MCF 10A (cell line): Measurements from ENCODE around the gene RAD51B. TPM values are rescaled to one million over a fixed set of nuclear protein-coding genes. Genes with fewer than 3 reads are reported as not detected.

Experiments used
- BruUV-seq: library from RNA; stranded (reverse); fragments of 400-500 nt; replicated peaks from 2 replicates; lab custom pipeline; 2021; lab: Mats Ljungman, UMichigan
- CTCF ChIA-PET: fragments of 300-600 bp; sonication (Branson Sonifier 250); formaldehyde crosslinking; extraction: SDS; loops from one replicate; lab custom pipeline; 2021; ENCODE audit warnings: antibody characterized with exemption, inconsistent platforms; lab: Yijun Ruan, JAX
- POLR2A ChIA-PET: fragments of 300-600, 350-650 bp; sonication (Branson Sonifier 250); formaldehyde crosslinking; extraction: SDS; loops from one replicate; lab custom pipeline; 2020; ENCODE audit warnings: antibody characterized with exemption, inconsistent platforms; lab: Yijun Ruan, JAX
- DNase-seq: peaks from one replicate; pipeline ENCODE4 v3.0.0-alpha.2; 2018; ENCODE audit not compliant: unreplicated experiment
- H3K27ac Mint-ChIP-seq: one replicate; pipeline ENCODE4 v1.8.0; 2022; ENCODE audit warnings: mild to moderate bottlenecking, low read depth, mixed read lengths; ENCODE audit not compliant: unreplicated experiment
- H3K27me3 Mint-ChIP-seq: one replicate; pipeline ENCODE4 v1.8.0; 2022; ENCODE audit warnings: mixed read lengths; ENCODE audit not compliant: insufficient read depth, unreplicated experiment
- H3K36me3 Mint-ChIP-seq: one replicate; pipeline ENCODE4 v1.8.0; 2022; ENCODE audit warnings: mild to moderate bottlenecking, moderate library complexity, mixed read lengths; ENCODE audit not compliant: insufficient read depth, unreplicated experiment
- H3K4me1 Mint-ChIP-seq: one replicate; pipeline ENCODE4 v1.8.0; 2022; ENCODE audit warnings: mixed read lengths; ENCODE audit not compliant: insufficient read depth, unreplicated experiment
- H3K4me3 Mint-ChIP-seq: one replicate; pipeline ENCODE4 v1.8.0; 2022; ENCODE audit warnings: mild to moderate bottlenecking, moderate library complexity, mixed read lengths; ENCODE audit not compliant: unreplicated experiment
- H3K9me3 Mint-ChIP-seq: one replicate; pipeline ENCODE4 v1.8.0; 2022; ENCODE audit warnings: mixed read lengths; ENCODE audit not compliant: unreplicated experiment
- intact Hi-C: fragments of 100-400 bp; cut with micrococcal nuclease; formaldehyde crosslinking; loops from 2 replicates; pipeline ENCODE4 v1.14.1; 2022
- total RNA-seq: library from RNA; stranded (reverse); gene quantifications from 2 replicates; pipeline ENCODE4 v1.2.3, GENCODE V29; 2022
- TF ChIP-seq, protein P1 (sequence below): fragments of 200-600 bp; IDR thresholded peaks from one replicate; pipeline ENCODE4 v1.8.0; 2022; ENCODE audit warnings: antibody characterized with exemption, mild to moderate bottlenecking; ENCODE audit not compliant: unreplicated experiment

RAD51B gene
- total RNA-seq, 1 experiment from 2014 or later = 14.6 TPM

DNA sequence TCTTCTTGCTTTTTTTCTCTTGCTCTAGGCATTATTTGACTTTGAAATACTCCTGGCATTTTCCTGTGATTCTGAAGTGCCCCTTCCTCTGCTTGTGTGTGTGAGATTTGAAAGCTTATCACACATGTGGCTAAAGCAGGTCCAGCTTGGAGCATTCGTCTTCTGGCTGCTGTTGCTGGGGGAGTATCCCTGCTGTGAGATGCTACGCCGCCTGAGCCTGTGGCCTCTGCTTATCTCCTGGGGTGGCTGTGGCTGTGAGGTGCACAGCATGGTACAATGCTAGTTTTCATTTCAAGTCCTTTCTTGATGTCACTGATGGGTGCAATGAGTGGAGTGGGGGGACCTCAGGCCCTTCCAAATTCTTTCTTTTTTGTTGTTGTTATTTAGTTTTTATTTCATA, 601.5 kb downstream of the RAD51B start:
- CTCF ChIA-PET = interaction anchor here (0.6 kb wide), 1 partner anchor 23 kb away, joined by 3 read pairs; no protein-coding TSS in a partner anchor
- TF ChIP-seq, protein P1, sequence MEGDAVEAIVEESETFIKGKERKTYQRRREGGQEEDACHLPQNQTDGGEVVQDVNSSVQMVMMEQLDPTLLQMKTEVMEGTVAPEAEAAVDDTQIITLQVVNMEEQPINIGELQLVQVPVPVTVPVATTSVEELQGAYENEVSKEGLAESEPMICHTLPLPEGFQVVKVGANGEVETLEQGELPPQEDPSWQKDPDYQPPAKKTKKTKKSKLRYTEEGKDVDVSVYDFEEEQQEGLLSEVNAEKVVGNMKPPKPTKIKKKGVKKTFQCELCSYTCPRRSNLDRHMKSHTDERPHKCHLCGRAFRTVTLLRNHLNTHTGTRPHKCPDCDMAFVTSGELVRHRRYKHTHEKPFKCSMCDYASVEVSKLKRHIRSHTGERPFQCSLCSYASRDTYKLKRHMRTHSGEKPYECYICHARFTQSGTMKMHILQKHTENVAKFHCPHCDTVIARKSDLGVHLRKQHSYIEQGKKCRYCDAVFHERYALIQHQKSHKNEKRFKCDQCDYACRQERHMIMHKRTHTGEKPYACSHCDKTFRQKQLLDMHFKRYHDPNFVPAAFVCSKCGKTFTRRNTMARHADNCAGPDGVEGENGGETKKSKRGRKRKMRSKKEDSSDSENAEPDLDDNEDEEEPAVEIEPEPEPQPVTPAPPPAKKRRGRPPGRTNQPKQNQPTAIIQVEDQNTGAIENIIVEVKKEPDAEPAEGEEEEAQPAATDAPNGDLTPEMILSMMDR = no peak
- BruUV-seq = no TSS peak
- DNase-seq = no peak
- no peak overlapping the region for H3K27ac Mint-ChIP-seq
- H3K4me1 Mint-ChIP-seq = no peaks in the 10 kb centered on the region
- intact Hi-C loops = no loop called here
- POLR2A ChIA-PET = no interaction called here
- no peaks in the 10 kb centered on the region for H3K27me3 Mint-ChIP-seq
- H3K4me3 Mint-ChIP-seq = no peak overlapping the region
- H3K36me3 Mint-ChIP-seq = no peaks in the 10 kb centered on the region
- H3K9me3 Mint-ChIP-seq = peaks cover 1% of the 10 kb centered on the region

DNA sequence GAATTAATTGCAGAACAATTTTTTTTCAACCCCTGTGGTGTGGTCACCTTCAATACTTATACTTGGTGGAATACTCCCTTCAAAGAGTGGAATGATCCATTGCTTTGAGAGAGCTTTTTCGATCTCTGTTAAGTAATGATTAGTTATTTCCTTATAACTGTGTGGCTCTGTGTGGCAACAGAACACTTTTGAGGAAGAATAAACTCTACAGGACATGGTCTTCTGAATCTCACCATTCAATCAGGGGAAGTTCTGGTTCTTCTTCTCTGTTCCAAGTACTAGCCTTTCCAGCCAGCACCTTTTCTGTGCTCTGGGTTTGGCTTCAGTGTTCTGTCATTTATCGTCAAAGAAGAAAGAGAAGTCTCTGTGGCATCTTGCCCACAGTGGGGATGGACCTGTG, 604.1 kb downstream of the RAD51B start:
- Mint-ChIP-seq H3K9me3 (peaks cover 7% of the 10 kb centered on the region), H3K4me1 (no peaks in the 10 kb centered on the region), H3K27me3 (no peaks in the 10 kb centered on the region), H3K36me3 (no peaks in the 10 kb centered on the region), H3K27ac (no peak overlapping the region), H3K4me3 (no peak overlapping the region)
- TF ChIP-seq, protein P1 = no peak
- POLR2A ChIA-PET = interaction anchor here (1.5 kb wide), 1 partner anchor 19 kb away, joined by 3 read pairs; no protein-coding TSS in a partner anchor
- no TSS peak for BruUV-seq
- CTCF ChIA-PET = interaction anchor here (1.1 kb wide), 1 partner anchor 394 kb away, joined by 3 read pairs; no protein-coding TSS in a partner anchor
- intact Hi-C loops = no loop called here
- no peak for DNase-seq

DNA sequence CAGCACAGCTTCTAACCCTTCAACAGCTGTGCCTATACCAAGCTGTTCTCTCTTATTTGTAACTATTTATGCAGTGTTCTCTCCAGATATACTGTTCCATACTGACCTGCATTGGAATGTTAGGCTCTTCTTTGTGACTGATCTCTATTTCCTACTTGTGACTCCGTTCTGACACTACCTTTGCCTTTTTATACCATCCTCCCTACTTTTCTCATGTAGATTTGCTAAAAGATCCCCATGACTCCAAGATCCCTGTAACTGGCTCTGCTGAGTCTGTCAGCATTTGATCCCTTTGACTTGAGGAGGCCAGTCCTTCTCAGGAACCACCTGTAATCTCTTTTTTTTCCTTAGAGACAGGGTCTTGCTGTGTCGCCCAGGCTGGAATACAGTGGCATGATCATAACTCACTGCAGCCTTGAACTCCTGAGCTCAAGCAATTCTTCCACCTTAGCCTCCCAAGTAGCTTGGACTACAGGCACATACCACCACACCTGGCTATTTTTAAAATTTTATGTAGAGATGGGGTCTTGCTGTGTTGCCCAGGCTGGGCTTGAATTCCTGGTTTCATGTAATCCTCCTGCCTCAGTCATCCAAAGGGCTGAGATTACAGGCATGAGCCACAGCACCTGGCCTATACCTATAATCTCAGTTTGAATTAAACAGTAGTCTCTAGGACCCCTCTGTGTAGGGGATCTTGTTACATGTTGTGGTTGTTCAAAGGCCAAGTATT, 605.0 kb downstream of the RAD51B start:
- ChIA-PET POLR2A (no interaction called here), CTCF (no interaction called here)
- H3K36me3 Mint-ChIP-seq = no peaks in the 10 kb centered on the region
- H3K9me3 Mint-ChIP-seq = peaks cover 7% of the 10 kb centered on the region
- no peaks in the 10 kb centered on the region for H3K4me1 Mint-ChIP-seq
- no peaks in the 10 kb centered on the region for H3K27me3 Mint-ChIP-seq
- no TSS peak for BruUV-seq
- intact Hi-C loops = no loop called here
- TF ChIP-seq, protein P1 = no peak
- H3K27ac Mint-ChIP-seq = no peak overlapping the region
- DNase-seq = no peak
- no peak overlapping the region for H3K4me3 Mint-ChIP-seq

- H3K4me1 Mint-ChIP-seq = no peaks in the 10 kb centered on the region
- H3K4me3 Mint-ChIP-seq = no peak overlapping the region
- H3K9me3 Mint-ChIP-seq = peaks cover 14% of the 10 kb centered on the region
- H3K27ac Mint-ChIP-seq = no peak overlapping the region
- no peaks in the 10 kb centered on the region for H3K36me3 Mint-ChIP-seq
- intact Hi-C loops = no loop called here
- ChIA-PET CTCF (no interaction called here), POLR2A (interaction anchor here (0.7 to 1.1 kb wide), 2 partner anchors 15 to 528 kb away, joined by 3 read pairs; no protein-coding TSS in a partner anchor)
- TF ChIP-seq, protein P1 = no peak
- H3K27me3 Mint-ChIP-seq = no peaks in the 10 kb centered on the region
- no peak for DNase-seq
- BruUV-seq = no TSS peak
Measured at GRCh38 chr14:68426661-68427549, 607.3 kb downstream of the RAD51B start.
